ENCODE measurements around the gene AGAP1. TPM values are rescaled to one million over a fixed set of nuclear protein-coding genes. Genes with fewer than 3 reads are reported as not detected.
A peak's percentile ranks its signal among the peaks of the same experiment; 100 is the strongest.
"Not testable (repeated sequence)": the region's sequence is repeated elsewhere in the genome, so short reads cannot be mapped to it uniquely, and the experiment has no call there.

AGAP1 gene
- total and polyA plus RNA-seq, 7 donors, result 4.2 to 21.6 (median 16.6) TPM

- Histone ChIP-seq H3K36me3 (ENCODE audit: insufficient read depth in 1 of 2, low read depth in 1 of 2) (no peaks in the 10 kb centered on the region), H3K4me3 (no peak overlapping the region), H3K27me3 (ENCODE audit: insufficient read depth in 3 of 3, low read length in 2 of 3) (no peaks in the 10 kb centered on the region), H3K9me3 (no peaks in the 10 kb centered on the region), H3K27ac (no peak overlapping the region), H3K4me1 (no peaks in the 10 kb centered on the region)
- DNase-seq, result no peak
- intact Hi-C loops (cut with DNase I), result no loop called here
- 81 to 90% (median 84%) methylated on average over 11 to 12 of the region's 12 CpGs for WGBS, 3 donors
- no peak for TF ChIP-seq CTCF (IDR thresholded peaks at IDR 0.05)
- no peak for ATAC-seq
These were observed 568.1 kb downstream of the AGAP1 start for GRCh38 chr2:236061899-236062298.

DNA sequence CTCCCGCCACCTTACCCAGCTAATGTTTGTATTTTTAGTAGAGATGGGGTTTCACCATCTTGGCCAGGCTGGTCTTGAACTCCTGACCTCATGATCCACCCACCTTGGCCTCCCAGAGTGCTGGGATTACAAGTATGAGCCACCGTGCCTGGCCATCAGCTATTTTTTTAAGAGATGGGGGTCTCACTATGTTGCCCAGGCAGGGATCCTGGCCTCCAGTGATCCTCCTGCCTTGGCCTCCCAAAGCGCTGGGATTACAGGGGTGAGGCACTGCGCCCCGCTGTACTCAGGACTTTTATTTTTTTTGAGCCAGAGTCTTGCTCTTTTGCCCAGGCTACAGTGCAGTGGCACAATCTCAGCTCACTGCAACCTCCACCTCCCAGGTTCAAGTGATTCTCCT is 569.0 kb downstream of the AGAP1 start:
- H3K4me1 ChIP-seq; DNase-seq; H3K27me3 ChIP-seq (ENCODE audit: insufficient read depth in 3 of 3, low read length in 2 of 3); H3K4me3 ChIP-seq; H3K9me3 ChIP-seq; intact Hi-C loops (cut with DNase I); H3K27ac ChIP-seq; ATAC-seq; H3K36me3 ChIP-seq (ENCODE audit: insufficient read depth in 1 of 2, low read depth in 1 of 2): not testable (repeated sequence)
- 91 to 94% (median 93%) methylated on average over 5 of the region's 5 CpGs for WGBS, 3 donors

GRCh38 chr2:236063994-236064393 is 570.2 kb downstream of the AGAP1 start:
- no peak overlapping the region for H3K27ac ChIP-seq
- peak in 1 of 4 donors; percentile 44 for ATAC-seq
- 79 to 84% (median 80%) methylated on average over 7 of the region's 7 CpGs for WGBS, 3 donors

GRCh38 chr2:236065314-236066160 is 571.7 kb downstream of the AGAP1 start:
- intact Hi-C loops (cut with DNase I), result no loop called here
- Histone ChIP-seq H3K27me3 (ENCODE audit: insufficient read depth in 3 of 3, low read length in 2 of 3) (no peaks in the 10 kb centered on the region), H3K36me3 (ENCODE audit: insufficient read depth in 1 of 2, low read depth in 1 of 2) (no peaks in the 10 kb centered on the region), H3K9me3 (no peaks in the 10 kb centered on the region), H3K4me1 (no peaks in the 10 kb centered on the region), H3K27ac (no peak overlapping the region), H3K4me3 (no peak overlapping the region)
- no peak for TF ChIP-seq CTCF (IDR thresholded peaks at IDR 0.05)
- 85 to 90% (median 87%) methylated on average over 15 of the region's 15 CpGs for WGBS, 3 donors
- no peak for DNase-seq
- ATAC-seq, result no peak

More at GRCh38 chr2:236063994-236064393, 570.2 kb downstream of the AGAP1 start:
- Histone ChIP-seq H3K27me3 (ENCODE audit: insufficient read depth in 3 of 3, low read length in 2 of 3) (no peaks in the 10 kb centered on the region), H3K9me3 (no peaks in the 10 kb centered on the region), H3K4me3 (no peak overlapping the region), H3K36me3 (ENCODE audit: insufficient read depth in 1 of 2, low read depth in 1 of 2) (no peaks in the 10 kb centered on the region), H3K4me1 (no peaks in the 10 kb centered on the region)
- no peak for TF ChIP-seq CTCF (IDR thresholded peaks at IDR 0.05)
- intact Hi-C loops (cut with DNase I), result no loop called here
- no peak for DNase-seq

- no peak for DNase-seq
- WGBS, 3 donors, result 95 to 98% (median 96%) methylated on average over 7 of the region's 7 CpGs
These were observed 576.4 kb downstream of the AGAP1 start for GRCh38 chr2:236070236-236070635.

More at GRCh38 chr2:236070236-236070635, 576.4 kb downstream of the AGAP1 start:
- no peak for TF ChIP-seq CTCF (IDR thresholded peaks at IDR 0.05)
- H3K4me3 ChIP-seq, result no peak overlapping the region
- no peak overlapping the region for H3K27ac ChIP-seq
- H3K4me1 ChIP-seq, result no peaks in the 10 kb centered on the region
- no peaks in the 10 kb centered on the region for H3K9me3 ChIP-seq
- ATAC-seq, result no peak
- intact Hi-C loops (cut with DNase I), result no loop called here
- H3K27me3 ChIP-seq (ENCODE audit: insufficient read depth in 3 of 3, low read length in 2 of 3), result no peaks in the 10 kb centered on the region
- no peaks in the 10 kb centered on the region for H3K36me3 ChIP-seq (ENCODE audit: insufficient read depth in 1 of 2, low read depth in 1 of 2)
